HG02938 (cell line): ENCODE data around the gene ZSWIM9.

ENCODE experiments used
- ATAC-seq: cut with Tn5 transposase; IDR thresholded peaks from one replicate; pipeline ENCODE4 v1.9.1; 2021; ENCODE audit warnings: mild to moderate bottlenecking, moderate library complexity; ENCODE audit not compliant: unreplicated experiment

Gene ZSWIM9

DNA sequence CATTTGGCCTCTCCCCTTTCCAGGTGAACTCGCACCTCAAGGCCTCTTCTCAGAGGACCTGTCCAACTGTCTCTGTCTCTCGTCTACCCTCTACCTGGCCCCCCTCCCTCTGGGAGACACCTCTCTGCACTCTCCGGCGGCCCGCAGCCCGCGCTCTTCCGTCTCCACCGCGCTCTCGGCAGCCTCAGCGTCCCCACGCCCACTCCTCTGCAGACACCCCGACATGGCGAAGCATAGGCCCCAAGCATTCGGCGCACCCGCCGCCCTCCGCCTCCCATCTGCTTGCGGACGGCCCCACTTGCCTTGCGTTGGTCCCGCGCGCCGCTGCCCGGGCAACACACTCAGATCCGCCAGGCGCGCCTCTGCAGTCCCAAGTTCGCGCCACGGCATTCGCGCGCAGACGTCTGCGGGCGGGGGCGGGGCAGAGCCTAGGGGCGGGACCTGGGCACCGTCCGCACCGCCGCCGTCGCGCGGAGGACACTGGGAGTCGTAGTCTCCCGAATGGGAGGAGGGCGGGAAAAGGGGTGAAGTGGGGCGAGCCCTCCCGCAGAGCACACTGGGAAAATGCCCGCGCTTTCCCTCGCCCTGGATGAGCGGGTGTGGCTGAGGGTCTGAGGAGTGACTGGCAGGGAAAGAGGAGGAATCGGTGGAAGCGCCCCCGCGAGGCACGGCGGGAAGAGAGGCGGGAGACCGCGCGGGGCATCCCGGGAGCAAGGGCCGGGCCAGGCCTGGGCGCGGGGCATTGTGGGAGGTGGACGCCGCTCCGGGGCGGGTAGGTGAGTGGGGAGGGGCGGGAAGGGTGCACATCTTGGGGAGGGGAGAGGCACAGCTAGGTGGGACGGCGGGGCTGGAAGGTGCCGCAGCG lies at the start of gene ZSWIM9, which contains the start of gene LIG1:
TSS of gene ZSWIM9 (plus strand) at position 742 of the 865 bp plus-strand sequence. CDS start 1,123 bp downstream, outside the sequence.
TSS of gene LIG1 (minus strand) at position 406 of the 865 bp plus-strand sequence. CDS start 4,778 bp downstream, outside the sequence.
- ATAC-seq: peak; percentile 76

DNA sequence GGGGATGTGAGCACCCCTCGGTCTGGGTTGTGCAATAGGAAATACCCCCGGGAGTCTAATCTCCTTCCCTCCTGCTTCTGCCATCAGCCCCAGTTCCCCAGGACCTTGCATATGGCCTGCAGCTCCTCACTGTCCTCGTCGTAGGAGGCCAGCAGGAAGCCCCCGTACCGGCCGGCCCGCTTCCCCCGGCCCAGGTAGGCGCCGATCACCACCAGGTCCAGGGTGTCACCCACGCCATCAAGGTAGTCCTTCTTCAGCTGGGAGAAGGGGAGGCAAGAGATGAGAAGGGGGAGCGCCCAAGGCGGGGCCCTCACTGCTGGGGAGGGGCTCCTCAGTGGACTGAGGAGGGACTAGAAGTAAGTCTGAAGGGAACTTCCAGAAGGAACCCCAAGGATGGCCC lies 49.4 kb upstream of the ZSWIM9 start:
- ATAC-seq: no peak

DNA sequence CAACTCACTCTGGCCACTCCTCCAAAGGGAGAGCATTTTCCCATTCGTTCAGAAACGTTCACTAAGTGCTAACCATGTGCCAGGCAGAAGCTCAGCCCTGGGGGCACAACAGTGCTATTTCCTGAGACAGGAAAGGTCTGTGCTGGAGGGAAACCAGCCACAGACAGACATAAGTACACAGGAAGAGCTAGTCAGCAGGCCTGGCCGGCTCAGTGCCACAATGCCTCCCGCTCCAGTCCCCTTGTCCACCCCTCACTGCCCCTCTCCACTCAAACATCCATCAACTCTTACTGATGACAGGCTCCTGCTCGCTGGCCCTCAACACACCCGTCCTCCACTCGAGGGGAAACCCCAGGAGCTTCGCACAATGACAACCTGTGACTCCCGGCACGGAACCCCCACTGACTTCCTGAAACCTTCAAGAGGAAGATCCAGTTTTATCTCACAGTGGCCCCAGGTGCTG lies 48.5 kb upstream of the ZSWIM9 start:
- ATAC-seq: no peak

DNA sequence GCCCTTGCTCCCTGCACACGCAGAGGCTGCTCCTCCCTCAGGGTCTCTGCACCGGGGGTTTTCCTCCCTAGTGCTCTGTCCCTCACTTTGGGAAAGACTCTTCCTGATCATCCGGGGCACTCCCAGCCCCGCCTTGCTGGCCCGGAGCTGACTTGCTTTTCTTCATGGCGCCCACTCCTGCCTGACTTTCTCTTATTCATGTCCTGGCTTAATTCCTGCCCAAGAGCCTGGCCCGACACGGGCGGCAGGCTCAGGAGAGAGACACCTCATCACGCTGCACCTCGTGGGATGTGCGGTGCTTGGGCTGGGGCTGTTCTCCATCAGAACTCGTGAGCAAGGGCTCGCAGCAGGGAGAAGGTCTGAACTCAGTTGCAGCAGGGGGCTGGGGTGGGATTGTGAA lies 48.1 kb upstream of the ZSWIM9 start:
- no peak for ATAC-seq

DNA sequence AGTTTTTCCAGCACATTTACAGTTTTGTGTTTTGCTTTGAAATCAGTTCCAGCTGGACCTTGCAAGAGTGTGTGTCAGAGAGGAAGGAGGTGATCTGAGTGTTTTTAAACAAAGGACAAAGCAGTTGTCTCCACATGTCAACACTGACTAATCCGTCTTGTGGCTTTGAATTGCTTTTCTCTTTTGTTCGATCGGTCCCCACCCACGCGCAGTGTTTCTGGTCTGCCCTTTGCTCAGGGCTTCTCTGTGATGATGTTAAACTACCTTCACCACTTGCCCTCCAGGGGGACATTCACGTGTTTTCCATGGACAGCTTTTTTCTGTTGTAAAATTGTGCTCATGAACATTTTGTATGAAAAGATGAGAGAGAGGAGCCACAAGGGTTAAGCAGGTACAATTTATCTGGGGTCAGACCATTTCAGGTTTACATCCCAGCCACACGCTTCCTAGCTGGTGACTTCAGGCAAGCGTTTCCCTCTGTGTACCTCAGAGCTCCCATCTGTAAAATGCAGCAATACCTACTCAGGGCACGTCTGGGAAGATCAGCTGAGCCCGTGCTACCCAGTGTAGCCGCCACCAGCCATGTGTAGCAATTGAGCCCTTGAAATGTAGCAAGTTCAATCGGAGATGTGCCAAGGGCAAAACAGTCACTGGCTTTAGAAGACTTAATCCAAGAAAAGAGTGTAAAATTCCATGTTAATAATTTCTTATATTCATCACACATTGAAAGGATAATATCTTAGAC lies 46.4 kb upstream of the ZSWIM9 start:
- ATAC-seq: no peak

DNA sequence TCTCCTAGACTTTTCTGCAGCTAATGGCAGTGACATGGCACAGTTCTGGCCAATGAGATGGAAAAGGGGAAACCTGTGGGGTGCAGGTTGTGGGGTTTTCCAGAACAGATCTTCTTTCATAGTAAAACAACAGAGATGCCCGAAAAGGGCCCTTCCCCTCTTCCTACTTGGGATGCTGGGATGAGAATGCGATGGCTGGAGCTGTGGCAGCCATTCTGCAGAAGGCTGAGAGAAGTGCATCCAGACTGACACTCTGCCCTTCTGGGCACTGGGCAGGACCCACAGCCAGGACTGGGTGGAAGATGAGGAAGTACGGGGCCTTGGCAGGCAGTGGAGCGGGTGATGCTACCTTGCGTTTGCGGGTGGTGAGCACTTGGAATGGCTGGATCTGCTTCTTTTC lies 42.9 kb upstream of the ZSWIM9 start:
- no peak for ATAC-seq

DNA sequence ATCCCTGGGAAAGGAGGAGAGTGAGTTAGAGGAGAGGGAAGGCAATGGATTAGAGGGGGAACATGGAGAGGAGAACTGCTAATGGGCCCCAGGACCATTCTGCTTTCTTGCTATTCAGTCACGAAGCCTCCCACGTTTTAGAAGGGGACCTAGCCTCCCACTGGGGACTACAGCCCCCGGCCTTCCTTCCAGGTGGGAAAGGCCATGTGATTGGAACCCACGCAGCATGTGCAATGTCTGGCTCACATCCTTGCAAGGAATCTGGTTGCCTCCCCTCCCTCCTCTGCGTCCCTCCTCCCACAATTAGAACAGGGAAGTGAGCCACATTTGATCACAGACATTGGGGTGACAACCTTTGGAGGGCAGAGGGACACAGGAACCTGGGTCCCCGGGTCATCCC lies 37.4 kb upstream of the ZSWIM9 start:
- no peak for ATAC-seq

DNA sequence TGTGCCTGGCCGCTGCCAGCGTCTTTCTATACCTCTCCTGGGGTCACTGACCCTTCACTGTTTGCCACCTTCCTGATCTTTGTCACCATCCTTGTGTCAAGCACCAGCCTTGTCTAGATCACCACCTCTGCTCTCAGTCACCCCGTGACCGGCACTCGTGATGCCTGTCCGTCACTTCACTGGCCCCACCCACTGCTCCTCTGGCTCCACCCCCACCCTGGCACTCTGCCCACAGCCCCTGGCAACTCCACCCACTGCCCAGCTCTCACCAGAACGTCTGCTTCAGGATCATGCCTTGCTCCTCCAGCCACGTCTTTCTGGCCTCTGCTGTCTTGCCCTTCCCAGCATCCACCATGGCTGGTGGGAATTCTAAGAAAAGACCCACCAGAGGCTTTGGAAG lies 35.1 kb upstream of the ZSWIM9 start:
- ATAC-seq: no peak

DNA sequence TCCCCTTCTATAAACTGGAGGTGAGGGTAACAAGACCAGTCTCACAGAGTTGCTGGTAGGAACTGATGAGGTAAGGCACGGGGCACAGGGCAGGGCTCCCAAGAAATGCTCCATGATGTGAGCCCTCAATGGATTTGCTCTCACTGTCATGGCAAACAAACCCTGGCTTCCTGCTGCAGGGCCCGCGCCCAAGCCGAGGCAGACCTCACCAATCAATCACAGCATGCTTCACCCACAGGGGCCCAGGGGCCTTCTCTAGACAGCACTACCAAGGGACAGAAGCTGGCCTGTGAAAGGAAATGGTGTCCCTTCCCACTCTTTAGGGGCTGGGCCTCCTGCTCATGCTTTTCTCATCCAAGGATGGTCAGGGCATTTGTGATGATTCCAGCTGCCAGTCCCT lies 33.9 kb upstream of the ZSWIM9 start:
- no peak for ATAC-seq

DNA sequence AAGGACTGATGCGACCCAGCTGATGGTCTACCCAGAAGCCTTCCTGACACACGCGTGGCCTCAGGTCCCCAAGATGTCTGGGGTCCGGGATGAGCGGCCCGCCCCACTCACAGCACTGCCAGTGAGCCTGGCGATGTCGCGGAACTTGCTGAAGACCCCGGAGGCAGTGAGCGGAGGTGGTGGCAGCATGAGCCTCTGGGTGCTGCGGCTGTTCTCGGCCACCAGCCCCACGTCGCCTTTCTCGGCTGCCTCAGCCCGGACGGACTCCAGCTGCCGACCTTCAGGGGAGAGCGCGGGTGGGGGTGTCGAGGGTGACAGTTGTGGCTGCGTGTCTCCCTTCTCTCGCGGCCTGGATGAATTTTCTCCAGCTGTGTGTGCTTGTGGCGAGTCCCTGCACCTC lies 33.1 kb upstream of the ZSWIM9 start:
- no peak for ATAC-seq

DNA sequence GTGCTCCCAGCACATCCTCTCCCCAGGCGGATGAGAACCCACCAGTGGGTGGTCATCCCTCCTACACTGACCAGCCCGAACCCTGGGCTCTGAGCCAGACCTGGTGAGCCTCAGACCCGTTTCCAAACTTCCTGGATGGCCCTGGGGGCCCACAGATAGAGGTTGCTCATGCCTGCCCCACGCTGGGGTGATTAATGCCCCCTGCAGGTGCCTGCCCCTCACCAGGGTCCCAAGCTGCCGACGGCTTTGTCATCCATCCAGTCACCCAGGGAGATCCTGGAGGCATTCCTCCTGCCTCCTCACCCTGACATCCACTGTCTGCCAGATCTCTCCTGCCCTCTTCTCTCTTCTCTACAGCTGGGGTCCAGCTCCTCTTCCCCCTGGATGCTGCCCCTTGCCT lies 31.4 kb upstream of the ZSWIM9 start:
- ATAC-seq: no peak

DNA sequence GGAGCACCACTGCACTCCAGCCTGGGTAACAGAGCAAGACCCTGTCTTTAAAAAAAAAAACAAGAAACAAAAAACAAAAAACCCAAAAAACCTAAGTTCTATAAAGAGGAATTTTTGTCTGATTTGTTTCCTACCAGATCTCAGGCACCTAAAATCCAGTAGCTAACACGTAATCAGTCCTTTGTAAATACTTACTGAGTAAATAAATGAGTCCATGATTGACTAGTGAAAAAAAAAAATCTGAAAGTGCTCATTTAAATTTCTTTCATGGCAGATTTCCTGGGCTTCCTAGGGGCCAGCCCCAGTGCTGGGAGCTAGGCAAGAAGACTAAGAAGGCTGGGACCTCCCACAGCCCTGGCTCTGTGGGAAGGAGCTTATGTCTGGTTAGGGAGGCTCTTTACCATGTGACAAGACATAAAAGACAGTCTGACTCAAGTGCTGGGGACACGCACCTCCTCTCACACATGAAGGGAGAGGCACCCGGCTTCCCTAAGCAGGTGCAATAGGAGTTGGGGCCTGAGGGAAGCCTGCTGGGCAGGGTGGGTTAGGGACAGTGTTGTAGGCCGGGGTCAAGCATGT lies 22.8 kb upstream of the ZSWIM9 start:
- no peak for ATAC-seq

DNA sequence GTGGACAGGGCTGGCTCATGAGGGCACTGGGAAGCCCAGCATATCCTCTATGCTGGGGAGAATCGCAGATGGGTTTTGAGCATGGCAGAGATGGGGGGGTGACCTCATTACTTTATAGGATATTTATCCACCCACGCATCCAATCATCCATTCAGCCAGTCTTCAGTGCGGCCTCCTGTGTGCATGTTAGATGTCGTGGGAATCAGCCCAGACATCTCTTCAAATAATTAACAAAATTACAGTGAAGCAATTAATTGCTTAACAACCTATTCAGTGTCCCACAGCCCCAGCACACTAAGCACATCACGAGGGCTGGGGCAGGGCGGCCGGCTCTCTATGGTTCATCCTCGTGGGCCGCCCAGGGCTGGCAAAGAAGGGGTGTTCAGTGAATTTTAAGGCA lies 21.9 kb upstream of the ZSWIM9 start:
- ATAC-seq: no peak

DNA sequence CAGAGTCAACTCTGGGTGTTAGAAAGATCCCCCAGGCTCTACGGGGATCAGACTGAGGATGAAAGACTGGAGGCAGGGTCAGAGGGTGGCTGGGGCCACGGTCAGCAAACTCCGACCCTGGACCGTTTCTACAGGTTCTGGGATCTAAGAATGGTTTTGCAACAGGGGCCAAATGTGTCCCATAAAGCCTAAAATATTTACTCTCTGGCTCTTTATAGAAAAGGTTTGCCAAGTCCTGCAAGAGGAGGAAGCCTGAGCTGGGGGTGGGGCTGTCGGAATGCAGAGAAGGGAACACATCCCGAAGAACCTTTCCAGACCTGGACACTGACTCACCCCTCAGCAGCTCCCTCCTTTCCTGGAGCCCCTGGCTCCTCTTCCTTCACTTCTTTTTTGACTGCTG lies 21.1 kb upstream of the ZSWIM9 start:
- no peak for ATAC-seq

DNA sequence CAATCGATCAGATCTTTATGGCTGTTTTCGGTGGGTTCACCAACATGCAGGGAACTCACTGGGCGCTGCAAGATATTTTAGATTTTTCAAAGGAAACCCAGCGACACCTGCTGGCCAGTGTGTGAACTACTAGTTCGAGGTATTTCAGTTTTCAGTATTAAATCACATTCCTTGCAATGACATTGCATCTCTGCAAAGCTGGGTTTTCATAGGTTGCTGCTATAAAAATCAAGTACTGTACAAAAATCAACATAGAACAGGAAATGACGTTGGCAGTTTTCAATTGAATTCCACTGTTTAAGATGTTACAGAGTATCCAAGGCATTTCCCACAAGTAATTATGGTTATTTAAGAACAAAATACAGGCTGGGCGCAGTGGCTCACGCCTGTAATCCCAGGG lies 17.9 kb upstream of the ZSWIM9 start:
- ATAC-seq: no peak

DNA sequence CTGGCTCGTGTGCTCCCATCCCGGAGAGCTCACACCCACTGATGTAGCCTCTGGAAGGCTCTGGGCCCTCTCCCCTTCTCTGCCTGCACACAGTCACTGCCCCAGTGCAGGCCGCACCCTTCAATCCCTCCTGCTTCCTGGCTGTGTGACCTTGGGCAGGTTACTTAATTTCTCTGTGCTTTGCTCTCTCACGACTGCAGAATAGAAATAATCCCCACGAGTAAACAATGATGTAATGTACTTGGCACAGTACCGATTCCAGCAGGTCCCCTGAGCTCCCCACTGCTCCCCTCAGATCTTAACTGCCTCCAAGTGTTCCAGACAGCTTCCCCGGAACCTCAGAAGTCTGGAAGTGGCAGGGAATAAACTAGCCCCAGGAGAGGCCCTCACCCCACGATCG lies 16.5 kb upstream of the ZSWIM9 start:
- no peak for ATAC-seq

DNA sequence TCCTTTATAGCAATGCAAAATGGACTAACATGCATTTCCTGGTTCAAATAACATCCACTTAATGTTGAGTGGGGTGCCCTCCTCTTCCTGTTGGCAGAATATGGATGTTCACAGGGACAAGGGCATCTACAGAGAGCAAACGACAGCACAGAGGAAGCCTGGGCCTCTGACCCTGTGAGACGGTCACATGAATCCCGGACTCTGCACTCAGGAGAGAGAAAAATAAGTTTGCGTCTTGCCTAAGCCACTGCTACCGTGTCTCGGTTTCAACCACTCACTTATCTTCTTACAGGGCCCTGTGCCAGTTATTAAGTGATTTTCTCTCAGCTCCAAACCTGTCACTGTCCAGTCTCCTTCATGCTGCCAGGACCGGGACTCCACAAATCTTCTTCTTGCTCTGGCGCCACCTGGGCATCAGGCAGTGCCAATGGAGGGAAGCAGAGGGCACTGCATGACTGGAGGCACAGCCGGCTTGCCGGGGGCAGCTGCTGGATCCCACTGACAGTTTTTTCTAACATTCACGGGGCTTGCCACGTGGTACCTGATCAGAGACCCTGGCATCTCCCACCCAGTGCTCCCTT lies 12.2 kb upstream of the ZSWIM9 start:
- no peak for ATAC-seq

DNA sequence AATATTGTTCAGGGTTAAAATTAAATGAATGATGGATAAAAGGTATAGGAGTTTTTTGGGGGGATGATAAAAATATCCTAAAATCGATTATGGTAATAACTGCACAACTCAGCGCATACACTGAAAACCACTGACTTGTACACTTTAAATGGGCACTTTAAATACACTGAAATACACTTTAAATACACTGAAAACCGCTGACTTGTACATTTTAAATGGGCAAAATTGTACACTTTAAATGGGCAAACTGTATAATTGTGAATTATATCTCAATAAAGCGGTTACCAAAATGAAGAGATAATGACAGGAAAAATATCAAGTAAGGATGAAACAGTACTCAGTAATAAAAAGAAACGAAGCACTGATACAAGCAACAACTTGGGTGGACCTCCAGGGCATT lies 1.8 kb upstream of the ZSWIM9 start:
- ATAC-seq: no peak

DNA sequence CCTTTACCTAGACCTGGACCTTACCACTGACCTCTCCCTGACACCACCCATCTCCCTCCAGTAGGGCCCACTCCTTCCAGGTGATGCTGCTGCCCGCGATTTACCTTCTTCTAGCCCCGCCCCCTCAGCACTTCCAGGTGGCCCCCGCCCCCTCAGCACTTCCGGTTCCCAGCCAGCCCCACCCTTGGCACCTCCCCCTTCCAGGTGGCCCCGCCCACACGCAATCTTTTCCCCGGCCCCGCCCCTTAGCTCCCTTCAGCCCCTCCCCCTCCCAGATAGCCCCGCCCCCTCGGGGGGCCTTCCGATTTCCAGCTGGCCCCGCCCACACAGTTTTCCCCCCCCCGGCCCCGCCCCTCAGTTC lies 922 bp upstream of the ZSWIM9 start:
- ATAC-seq: no peak

DNA sequence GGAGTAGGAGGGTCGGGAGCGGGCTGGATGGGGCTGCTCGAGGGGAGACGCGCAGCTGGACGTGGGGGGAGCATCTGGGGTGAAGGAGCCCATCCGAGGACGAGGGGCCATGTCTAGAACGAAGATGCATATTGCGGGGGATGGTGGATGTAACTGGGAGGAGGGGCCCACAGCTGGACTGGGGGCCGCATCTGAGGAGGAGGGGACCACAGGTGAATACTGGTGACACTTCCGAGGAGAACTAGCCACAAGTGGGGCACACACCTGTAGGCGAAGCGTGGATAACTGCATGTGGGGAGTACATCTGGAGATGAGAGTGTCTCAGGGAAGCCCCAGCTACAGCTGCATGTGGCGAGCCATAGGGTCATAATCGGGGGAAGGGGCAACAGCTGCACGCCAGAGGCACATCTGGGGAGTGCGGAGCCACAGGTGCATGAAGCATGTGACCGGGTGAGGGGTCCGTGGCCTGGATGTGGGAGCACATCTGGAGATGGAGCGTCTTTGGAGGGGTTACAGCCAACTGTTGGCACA lies 402 bp downstream of the ZSWIM9 start:
- no peak for ATAC-seq

DNA sequence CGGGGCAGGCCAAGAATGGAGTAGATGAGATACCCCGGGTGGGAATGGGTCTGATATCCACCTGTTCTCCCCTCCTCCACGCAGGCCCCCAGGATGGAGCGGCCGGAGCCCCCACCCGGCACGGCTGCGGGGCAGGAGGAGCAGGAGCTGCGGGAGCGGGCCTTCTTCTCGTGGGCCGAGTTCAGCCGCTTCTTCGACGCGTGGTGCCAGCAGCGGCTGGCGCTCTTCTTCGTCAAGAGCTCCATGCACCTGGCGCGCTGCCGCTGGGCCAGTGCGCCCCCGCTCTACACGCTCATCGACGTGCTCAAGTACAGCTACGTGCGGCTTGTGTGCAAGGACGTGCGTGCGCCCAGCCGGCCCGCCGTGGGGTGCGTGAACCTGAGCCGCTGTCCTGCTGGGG lies 1.2 kb downstream of the ZSWIM9 start:
- no peak for ATAC-seq
